DOHH2 (cell line): ENCODE results near the gene TCEAL2.

ENCODE experiments used
- CTCF ChIP-seq: fragments of 200-600 bp; sonication (generic); IDR thresholded peaks from one replicate; pipeline ENCODE4 v1.5.1; 2014; ENCODE audit warnings: antibody characterized with exemption, mild to moderate bottlenecking, low read depth, low read length; ENCODE audit not compliant: poor library complexity, severe bottlenecking
- EZH2phosphoT487 ChIP-seq: fragments of 200-600 bp; sonication (generic); IDR thresholded peaks from 2 replicates; pipeline ENCODE4 v1.6.1; 2017; ENCODE audit warnings: borderline replicate concordance, mild to moderate bottlenecking, antibody characterized with exemption, low read length, moderate library complexity, mixed read lengths

GRCh38 chrX:102138064-102138463, 12.6 kb downstream of the TCEAL2 start:
- no peak for TF ChIP-seq CTCF
- TF ChIP-seq EZH2phosphoT487: no peak
